WTC11 (cell line): Measurements from ENCODE around the gene GALNT9.

Experiments used
- CTCF ChIP-seq: fragments of 200-600 bp; IDR thresholded peaks from 2 replicates; pipeline ENCODE4 v1.8.0; 2022; ENCODE audit warnings: antibody characterized with exemption
- HMGXB4 ChIP-seq: sonication (generic); formaldehyde crosslinking; IDR thresholded peaks from 2 replicates; pipeline ENCODE4 v1.8.1; 2023; ENCODE audit warnings: mild to moderate bottlenecking, moderate library complexity, missing genetic modification reagents
- NFE2L1 ChIP-seq: sonication (generic); formaldehyde crosslinking; IDR thresholded peaks from 2 replicates; pipeline ENCODE4 v1.8.1; 2023; ENCODE audit warnings: missing genetic modification reagents
- TCF7 ChIP-seq: sonication (generic); formaldehyde crosslinking; IDR thresholded peaks from 2 replicates; pipeline ENCODE4 v1.8.0; 2022; ENCODE audit warnings: mild to moderate bottlenecking, low read depth, missing genetic modification reagents, moderate library complexity
- ZNF138 ChIP-seq: sonication (generic); formaldehyde crosslinking; conservative IDR thresholded peaks from 2 replicates; pipeline ENCODE4 v1.8.1; 2022; ENCODE audit warnings: mild to moderate bottlenecking, moderate library complexity, missing genetic modification reagents
- ZNF232 ChIP-seq: sonication (generic); formaldehyde crosslinking; IDR thresholded peaks from 2 replicates; pipeline ENCODE4 v1.8.0; 2022; ENCODE audit warnings: mild to moderate bottlenecking, missing genetic modification reagents
- TF ChIP-seq, protein P1 (sequence below): sonication (generic); formaldehyde crosslinking; IDR thresholded peaks from 2 replicates; pipeline ENCODE4 v1.8.1; 2022; ENCODE audit warnings: low read depth, mild to moderate bottlenecking, moderate library complexity, missing genetic modification reagents, borderline replicate concordance

- TF ChIP-seq CTCF: no peak
- no peak for TF ChIP-seq TCF7 (CRISPR knock-in tag)
- TF ChIP-seq, protein P1, sequence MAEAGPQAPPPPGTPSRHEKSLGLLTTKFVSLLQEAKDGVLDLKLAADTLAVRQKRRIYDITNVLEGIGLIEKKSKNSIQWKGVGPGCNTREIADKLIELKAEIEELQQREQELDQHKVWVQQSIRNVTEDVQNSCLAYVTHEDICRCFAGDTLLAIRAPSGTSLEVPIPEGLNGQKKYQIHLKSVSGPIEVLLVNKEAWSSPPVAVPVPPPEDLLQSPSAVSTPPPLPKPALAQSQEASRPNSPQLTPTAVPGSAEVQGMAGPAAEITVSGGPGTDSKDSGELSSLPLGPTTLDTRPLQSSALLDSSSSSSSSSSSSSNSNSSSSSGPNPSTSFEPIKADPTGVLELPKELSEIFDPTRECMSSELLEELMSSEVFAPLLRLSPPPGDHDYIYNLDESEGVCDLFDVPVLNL (CRISPR knock-in tag): no peak
- TF ChIP-seq HMGXB4: no peak
- no peak for TF ChIP-seq ZNF138 (CRISPR knock-in tag)
- TF ChIP-seq NFE2L1: no peak
- no peak for TF ChIP-seq ZNF232 (CRISPR knock-in tag)
Measured at GRCh38 chr12:132190834-132191500, 138.4 kb downstream of the GALNT9 start.
